Colonic mucosa (tissue), 4 donors: ENCODE results near the gene IP6K3. TPM values are rescaled to one million over a fixed set of nuclear protein-coding genes. Genes with fewer than 3 reads are reported as not detected.
A peak's percentile ranks its signal among the peaks of the same experiment; 100 is the strongest.

Source experiments
- DNase-seq: peaks from one replicate; pipeline ENCODE4 v3.0.0-alpha.2; 2020
- H3K27ac ChIP-seq: fragments of 200-600 bp; one replicate; pipeline ENCODE4 v1.8.0; 2021
- H3K27me3 ChIP-seq: fragments of 200-600 bp; one replicate; pipeline ENCODE4 v1.8.0; 2021
- H3K36me3 ChIP-seq: fragments of 200-600 bp; one replicate; pipeline ENCODE4 v1.8.0; 2021
- H3K4me1 ChIP-seq: fragments of 200-600 bp; one replicate; pipeline ENCODE4 v1.8.0; 2021; ENCODE audit warnings: mild to moderate bottlenecking
- H3K4me3 ChIP-seq: fragments of 200-600 bp; one replicate; pipeline ENCODE4 v1.8.0; 2021
- H3K9ac ChIP-seq, 2 donors: one replicate each; pipeline ENCODE4 v1.7.0; 2013; ENCODE audit warnings: control low read depth in 2 of 2, low read depth in 2 of 2, low read length in 2 of 2
- H3K9me3 ChIP-seq: fragments of 200-600 bp; one replicate; pipeline ENCODE4 v1.8.0; 2021
- CTCF ChIP-seq: fragments of 200-600 bp; IDR thresholded peaks from one replicate; pipeline ENCODE4 v1.8.0; 2022; ENCODE audit warnings: antibody characterized with exemption, mild to moderate bottlenecking
- intact Hi-C: fragments of 100-400 bp; cut with DNase I; formaldehyde crosslinking; loops from one replicate; pipeline ENCODE4 v1.14.1; 2022
- total RNA-seq, 2 donors: library from RNA; stranded (reverse); fragmentation: NEBNext Ultra II Directional in 1 of 2; extraction: Animal tissue kit (Norgen Biotek cat#: 25700) in 1 of 2; gene quantifications; one replicate each; pipeline ENCODE4 v1.2.1, GENCODE V29; 2021
- donor health status: healthy.
- donor health status: DM: no; HTN: no; CAD: no.
- donor health status: DM: no; HTN: no; CAD: no.

IP6K3 gene
- total RNA-seq, 2 donors from 2014 or later, result 0.17 to 0.29 TPM

- Histone ChIP-seq H3K4me1 (no peaks in the 10 kb centered on the region), H3K9me3 (no peaks in the 10 kb centered on the region), H3K4me3 (no peak overlapping the region), H3K36me3 (no peaks in the 10 kb centered on the region), H3K27ac (no peak overlapping the region), H3K27me3 (no peaks in the 10 kb centered on the region), H3K9ac (no peak overlapping the region)
- no peak for TF ChIP-seq CTCF
- DNase-seq, result no peak
- intact Hi-C loops, result no loop called here
Observed at GRCh38 chr6:33716890-33717632, 29.6 kb downstream of the IP6K3 start.

- intact Hi-C loops, result no loop called here
- no peak for TF ChIP-seq CTCF
- H3K4me1 ChIP-seq, result no peaks in the 10 kb centered on the region
- no peak overlapping the region for H3K4me3 ChIP-seq
- H3K27ac ChIP-seq, result no peak overlapping the region
- H3K9ac ChIP-seq, result no peak overlapping the region
- no peaks in the 10 kb centered on the region for H3K27me3 ChIP-seq
- no peaks in the 10 kb centered on the region for H3K9me3 ChIP-seq
- H3K36me3 ChIP-seq, result no peaks in the 10 kb centered on the region
- DNase-seq, result peak; percentile 42
Observed at GRCh38 chr6:33716379-33716778, 30.3 kb downstream of the IP6K3 start.

GRCh38 chr6:33714385-33715040 lies 32.2 kb downstream of the IP6K3 start:
- intact Hi-C loops, result loop anchor here (5.0 kb wide), 1 partner anchor 48 kb away; no protein-coding TSS in a partner anchor

GRCh38 chr6:33713786-33714185 lies 32.9 kb downstream of the IP6K3 start:
- DNase-seq, result no peak
- no peaks in the 10 kb centered on the region for H3K36me3 ChIP-seq
- no peak overlapping the region for H3K27ac ChIP-seq
- H3K9me3 ChIP-seq, result no peaks in the 10 kb centered on the region
- H3K4me1 ChIP-seq, result peaks cover 7% of the 10 kb centered on the region
- no peaks in the 10 kb centered on the region for H3K27me3 ChIP-seq
- no peak overlapping the region for H3K4me3 ChIP-seq
- intact Hi-C loops, result loop anchor here (2.0 to 5.0 kb wide), 2 partner anchors 29 to 49 kb away; no protein-coding TSS in a partner anchor
- no peak overlapping the region for H3K9ac ChIP-seq
- TF ChIP-seq CTCF, result no peak

More at GRCh38 chr6:33714385-33715040, 32.2 kb downstream of the IP6K3 start:
- peaks cover 7% of the 10 kb centered on the region for H3K4me1 ChIP-seq
- H3K36me3 ChIP-seq, result no peaks in the 10 kb centered on the region
- H3K27ac ChIP-seq, result no peak overlapping the region
- H3K9me3 ChIP-seq, result no peaks in the 10 kb centered on the region
- no peak for DNase-seq
- H3K27me3 ChIP-seq, result no peaks in the 10 kb centered on the region
- TF ChIP-seq CTCF, result no peak
- H3K4me3 ChIP-seq, result no peak overlapping the region
- no peak overlapping the region for H3K9ac ChIP-seq

- no peak for TF ChIP-seq CTCF
- no peak for DNase-seq
- H3K4me3 ChIP-seq, result no peak overlapping the region
- H3K9me3 ChIP-seq, result no peaks in the 10 kb centered on the region
- H3K36me3 ChIP-seq, result no peaks in the 10 kb centered on the region
- no peaks in the 10 kb centered on the region for H3K27me3 ChIP-seq
- H3K27ac ChIP-seq, result no peak overlapping the region
- intact Hi-C loops, result loop anchor here (2.0 to 5.0 kb wide), 2 partner anchors 30 to 49 kb away; no protein-coding TSS in a partner anchor
- H3K4me1 ChIP-seq, result peaks cover 7% of the 10 kb centered on the region
- no peak overlapping the region for H3K9ac ChIP-seq
Observed at GRCh38 chr6:33712914-33713313, 33.8 kb downstream of the IP6K3 start.
